SK-N-MC (cell line): ENCODE results near the gene GZF1.

Experiments used
- EZH2 ChIP-seq: fragments of 200-600 bp; sonication (generic); IDR thresholded peaks from one replicate; pipeline ENCODE4 v1.6.1; 2017; ENCODE audit warnings: antibody characterized with exemption
- FOXP2 ChIP-seq: optimal IDR thresholded peaks from 2 replicates; pipeline ENCODE3; 2011; ENCODE audit warnings: mild to moderate bottlenecking, moderate library complexity; ENCODE audit not compliant: insufficient read depth; ENCODE audit errors: extremely low read length, control extremely low read depth
- POLR2AphosphoS5 ChIP-seq: IDR thresholded peaks from 2 replicates; pipeline ENCODE4 v1.6.1; 2012; ENCODE audit warnings: mild to moderate bottlenecking, low read depth, low read length, borderline replicate concordance

- TF ChIP-seq EZH2 (no peak), POLR2AphosphoS5 (no peak), FOXP2 (no peak)
These were observed 18.4 kb upstream of the GZF1 start for GRCh38 chr20:23343590-23343989.
